ENCODE measurements around the gene PIGQ.
"Not testable (repeated sequence)": the region's sequence is repeated elsewhere in the genome, so short reads cannot be mapped to it uniquely, and the experiment has no call there.

PIGQ gene

GRCh38 chr16:586047-586644, 16.4 kb downstream of the PIGQ start:
- no peak for DNase-seq (ENCODE audit: low spot score)

GRCh38 chr16:586645-587590, 17.1 kb downstream of the PIGQ start:
- DNase-seq (ENCODE audit: low spot score), result peak; percentile 34

GRCh38 chr16:588639-588888, 18.8 kb downstream of the PIGQ start:
- no peak for DNase-seq (ENCODE audit: low spot score)

GRCh38 chr16:588889-589657, 19.3 kb downstream of the PIGQ start:
- peak; percentile 95 for DNase-seq (ENCODE audit: low spot score)

DNA sequence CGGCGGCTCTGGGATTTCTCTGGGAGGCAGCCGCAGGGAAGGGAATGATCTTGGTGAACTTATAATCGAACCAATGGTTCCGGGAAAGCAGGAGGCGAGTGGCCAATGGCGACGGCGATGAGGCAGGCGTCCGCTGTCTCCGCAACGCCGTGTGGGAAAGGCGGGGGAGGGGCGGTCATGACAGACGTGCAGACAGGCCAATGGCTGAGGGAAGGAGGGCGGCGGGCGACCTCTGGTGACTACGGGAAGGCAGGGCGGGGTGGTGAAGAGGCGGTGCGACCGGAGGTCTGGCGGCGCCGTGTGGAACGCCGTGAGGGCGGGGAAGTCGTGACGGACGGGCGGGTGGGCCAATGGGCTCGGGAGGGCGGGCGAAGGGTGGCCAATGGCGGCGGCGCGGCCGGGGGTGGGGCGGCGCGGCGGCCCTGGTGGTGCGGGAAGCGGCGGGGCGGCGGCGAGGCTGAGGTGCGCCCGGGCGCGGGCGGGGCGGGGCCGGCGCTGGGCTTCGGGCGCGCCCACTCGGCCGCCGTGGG, 20.0 kb downstream of the PIGQ start, which contains the start of gene RAB40C:
Gene RAB40C (plus strand): TSS at position 409 of the 530 bp plus-strand sequence. CDS start 226 bp downstream, outside the sequence.
- DNase-seq (ENCODE audit: low spot score), result peak; percentile 98

DNA sequence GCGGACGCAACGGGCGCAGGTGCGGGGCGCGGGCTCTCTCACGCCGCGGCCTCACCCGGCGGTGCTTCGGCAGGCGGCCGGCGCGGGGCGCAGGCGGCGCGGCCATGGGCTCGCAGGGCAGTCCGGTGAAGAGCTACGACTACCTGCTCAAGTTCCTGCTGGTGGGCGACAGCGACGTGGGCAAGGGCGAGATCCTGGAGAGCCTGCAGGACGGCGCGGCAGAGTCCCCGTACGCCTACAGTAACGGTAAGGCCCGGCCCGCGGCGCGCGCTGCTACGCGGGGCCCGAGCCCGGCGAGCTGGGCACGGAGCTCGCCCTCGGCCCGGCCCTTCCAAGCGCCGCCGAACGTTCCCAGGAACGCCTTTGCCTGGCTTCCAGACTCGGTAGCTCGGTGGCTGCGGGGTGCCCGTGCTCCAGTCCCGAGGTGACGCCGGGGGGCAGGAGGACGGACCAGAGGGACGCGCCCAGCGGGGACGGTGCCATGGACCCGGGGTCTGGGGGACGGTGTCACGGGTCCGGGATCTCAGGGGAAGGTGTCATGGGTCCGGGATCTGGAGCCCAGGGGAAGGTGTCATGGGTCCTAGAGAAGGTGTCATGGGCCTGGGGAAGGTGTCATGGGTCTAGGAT, 20.5 kb downstream of the PIGQ start:
- DNase-seq (ENCODE audit: low spot score), result no peak

DNA sequence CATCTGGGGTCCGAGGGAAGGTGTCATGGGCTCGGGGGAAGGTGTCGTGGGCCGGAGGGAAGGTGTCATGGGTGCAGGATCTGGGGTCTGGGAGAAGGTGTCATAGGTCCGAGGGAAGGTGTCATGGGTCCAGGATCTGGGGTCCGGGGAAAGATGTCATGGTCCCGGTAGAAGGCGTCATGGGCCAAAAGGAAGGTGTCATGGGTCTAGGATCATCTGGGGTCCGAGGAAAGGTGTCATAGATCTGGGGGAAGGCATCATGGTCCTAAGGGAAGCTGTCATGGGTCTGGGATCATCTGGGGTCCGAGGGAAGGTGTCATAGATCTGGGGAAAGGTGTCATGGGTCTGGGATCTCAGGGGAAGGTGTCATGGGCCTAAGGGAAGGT, 21.0 kb downstream of the PIGQ start:
- DNase-seq (ENCODE audit: low spot score), result no peak

- DNase-seq (ENCODE audit: low spot score), result no peak
Observed at GRCh38 chr16:591231-591630, 21.5 kb downstream of the PIGQ start.

GRCh38 chr16:591892-592517, 22.2 kb downstream of the PIGQ start:
- no peak for DNase-seq (ENCODE audit: low spot score)

DNA sequence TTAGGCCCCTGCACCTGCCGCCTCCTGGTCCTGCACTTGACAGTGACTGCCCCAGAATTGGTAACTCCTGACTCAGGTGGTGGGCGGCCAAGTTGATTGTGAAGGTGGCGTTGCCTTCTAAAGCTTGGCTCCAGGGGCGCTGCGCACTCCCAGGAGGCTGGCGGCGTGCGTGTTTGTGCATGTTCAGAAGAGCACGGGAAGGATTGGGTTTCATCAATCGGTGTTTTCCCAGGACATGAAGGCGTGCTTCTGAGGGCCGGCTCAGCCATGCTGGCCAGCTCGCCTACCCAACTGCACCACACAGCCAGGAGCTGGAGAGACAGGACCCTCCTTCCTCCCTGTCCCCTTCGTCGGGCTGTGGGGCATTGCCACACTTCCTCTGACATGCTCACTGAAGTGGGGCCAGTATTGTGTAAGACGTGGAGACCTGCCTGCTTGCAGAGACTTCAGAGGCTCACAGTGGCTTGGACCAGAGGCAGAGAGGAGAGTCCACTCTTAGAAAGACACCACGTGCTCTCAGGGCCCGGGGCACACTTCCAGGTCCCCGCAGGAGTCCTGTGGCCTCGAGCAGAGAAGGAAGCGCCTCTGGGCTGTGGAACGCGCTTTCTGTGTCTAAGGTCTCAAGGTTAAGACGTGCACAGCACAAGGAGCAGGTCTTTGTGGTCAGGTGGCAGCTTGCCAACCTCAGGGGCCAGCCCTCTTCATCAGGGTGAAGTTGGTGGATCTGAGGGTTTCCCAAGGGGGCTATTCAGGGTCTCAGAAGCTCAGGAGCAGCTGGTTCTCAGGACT, 22.9 kb downstream of the PIGQ start:
- peak; percentile 44 for DNase-seq (ENCODE audit: low spot score)

- no peak for DNase-seq (ENCODE audit: low spot score)
Observed at GRCh38 chr16:593406-593805, 23.6 kb downstream of the PIGQ start.

- DNase-seq (ENCODE audit: low spot score), result no peak
Observed at GRCh38 chr16:593807-594206, 24.0 kb downstream of the PIGQ start.

GRCh38 chr16:595094-595528, 25.3 kb downstream of the PIGQ start:
- no peak for DNase-seq (ENCODE audit: low spot score)

- no peak for DNase-seq (ENCODE audit: low spot score)
Observed at GRCh38 chr16:595942-596735, 26.4 kb downstream of the PIGQ start.

- DNase-seq (ENCODE audit: low spot score), result no peak
Observed at GRCh38 chr16:596736-597060, 26.9 kb downstream of the PIGQ start.

DNA sequence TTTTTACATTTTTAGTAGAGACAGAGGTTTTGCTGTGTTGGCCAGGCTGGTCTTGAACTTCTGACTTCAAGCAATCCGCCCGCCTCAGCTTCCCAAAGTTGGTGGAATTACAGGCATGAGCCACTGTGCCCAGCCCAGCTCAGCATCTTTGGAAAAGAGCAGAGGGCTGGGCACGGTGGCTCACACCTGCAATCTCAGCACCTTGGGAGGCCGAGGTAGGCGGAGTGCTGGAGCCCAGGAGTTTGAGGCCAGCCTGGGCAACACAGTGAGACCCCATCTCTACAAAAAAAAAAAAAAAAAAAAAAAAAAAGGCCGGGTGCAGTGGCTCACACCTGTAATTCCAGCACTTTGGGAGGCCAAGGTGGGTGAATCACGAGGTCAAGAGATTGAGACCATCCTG, 27.9 kb downstream of the PIGQ start:
- DNase-seq (ENCODE audit: low spot score), result not testable (repeated sequence)

- no peak for DNase-seq (ENCODE audit: low spot score)
Observed at GRCh38 chr16:598823-599739, 29.3 kb downstream of the PIGQ start.

- no peak for DNase-seq (ENCODE audit: low spot score)
Observed at GRCh38 chr16:600781-601180, 31.0 kb downstream of the PIGQ start.

- DNase-seq (ENCODE audit: low spot score), result no peak
Observed at GRCh38 chr16:603933-604332, 34.2 kb downstream of the PIGQ start.

Data from globus pallidus (tissue), 1 donor.